HG03103 (cell line): ENCODE measurements around the gene PNPLA2.

Source experiments
- ATAC-seq: cut with Tn5 transposase; IDR thresholded peaks from one replicate; pipeline ENCODE4 v1.9.1; 2021; ENCODE audit warnings: low read depth; ENCODE audit not compliant: unreplicated experiment

PNPLA2 gene

DNA sequence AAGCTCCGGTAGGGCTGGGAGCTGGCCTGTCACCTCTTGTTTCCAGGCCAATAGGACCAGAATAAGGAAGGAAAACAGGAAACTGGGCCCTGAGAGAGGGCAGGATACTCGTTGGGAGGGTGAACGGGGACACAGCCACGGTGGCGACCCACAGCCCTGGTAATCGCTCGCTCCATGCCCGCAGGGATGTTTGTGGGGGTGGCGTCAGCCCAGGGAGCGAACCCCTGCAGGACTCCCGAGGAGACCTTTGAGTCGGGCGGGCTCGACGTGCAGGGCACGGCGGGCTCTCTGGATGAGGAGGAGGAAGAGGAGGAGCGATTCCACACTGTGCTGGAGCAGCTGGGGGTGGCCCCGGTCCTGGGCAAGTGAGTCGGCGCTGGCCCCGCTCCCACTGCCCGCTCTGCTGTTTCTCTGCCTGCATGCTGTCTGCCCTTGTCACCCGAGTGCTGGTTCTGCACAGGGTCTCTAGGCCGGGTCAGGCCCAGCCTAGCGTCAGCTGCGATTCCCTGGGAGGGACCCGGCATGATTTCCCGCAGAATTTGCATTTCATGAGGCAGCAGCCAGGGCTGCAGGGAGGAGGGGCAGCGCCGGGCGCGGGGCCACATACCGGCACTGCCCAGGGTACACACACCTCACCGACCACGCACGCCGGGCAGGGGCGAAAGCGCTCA is 10.6 kb downstream of the PNPLA2 start:
- ATAC-seq, result no peak

- ATAC-seq, result no peak
These were observed 11.2 kb downstream of the PNPLA2 start for GRCh38 chr11:829847-830294.

DNA sequence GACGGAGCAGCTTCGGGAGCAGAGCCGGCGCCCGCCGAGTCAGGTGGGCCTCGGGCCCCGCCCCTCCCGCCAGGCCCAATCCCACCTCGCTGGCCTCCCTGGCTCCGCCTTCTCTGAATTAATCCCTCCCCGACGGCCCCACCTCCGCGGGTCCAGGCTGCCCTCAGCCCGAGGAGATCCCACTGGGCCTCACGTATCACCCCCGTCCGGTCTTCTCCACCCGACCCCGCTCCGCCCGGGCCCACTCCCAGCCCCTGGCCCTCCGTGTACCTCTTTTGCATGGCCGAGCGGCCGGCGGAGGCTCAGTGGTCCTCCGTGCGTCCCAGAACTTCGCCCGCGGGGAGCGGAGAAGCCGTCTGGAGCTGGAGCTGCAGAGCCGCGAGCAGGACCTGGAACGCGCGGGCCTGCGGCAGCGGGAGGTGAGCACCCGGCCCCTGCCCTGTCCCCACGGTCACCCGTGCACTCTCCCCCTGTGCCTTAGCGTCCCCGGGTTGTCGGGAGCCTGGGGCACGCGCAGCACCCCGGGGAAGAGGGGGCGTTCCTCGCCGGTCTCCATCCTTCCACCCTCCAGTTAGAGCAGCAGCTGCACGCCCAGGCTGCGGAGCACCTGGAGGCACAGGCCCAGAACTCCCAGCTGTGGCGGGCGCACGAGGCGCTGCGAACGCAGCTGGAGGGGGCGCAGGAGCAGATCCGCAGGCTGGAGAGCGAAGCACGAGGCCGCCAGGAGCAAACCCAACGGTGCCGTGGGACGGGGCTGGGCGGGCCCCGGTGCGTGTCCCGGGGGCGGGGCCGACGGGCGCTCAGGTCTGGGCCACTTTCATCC is 11.8 kb downstream of the PNPLA2 start:
- no peak for ATAC-seq

- ATAC-seq, result no peak
These were observed 12.6 kb downstream of the PNPLA2 start for GRCh38 chr11:831118-831864.

- no peak for ATAC-seq
These were observed 13.3 kb downstream of the PNPLA2 start for GRCh38 chr11:831961-832528.

GRCh38 chr11:832529-833113 is 13.9 kb downstream of the PNPLA2 start, which contains the start of gene CD151:
TSS of gene CD151 (plus strand) at chr11:832952. CDS start at chr11:836070, 3,118 bp downstream.
- ATAC-seq, result peak; percentile 31

DNA sequence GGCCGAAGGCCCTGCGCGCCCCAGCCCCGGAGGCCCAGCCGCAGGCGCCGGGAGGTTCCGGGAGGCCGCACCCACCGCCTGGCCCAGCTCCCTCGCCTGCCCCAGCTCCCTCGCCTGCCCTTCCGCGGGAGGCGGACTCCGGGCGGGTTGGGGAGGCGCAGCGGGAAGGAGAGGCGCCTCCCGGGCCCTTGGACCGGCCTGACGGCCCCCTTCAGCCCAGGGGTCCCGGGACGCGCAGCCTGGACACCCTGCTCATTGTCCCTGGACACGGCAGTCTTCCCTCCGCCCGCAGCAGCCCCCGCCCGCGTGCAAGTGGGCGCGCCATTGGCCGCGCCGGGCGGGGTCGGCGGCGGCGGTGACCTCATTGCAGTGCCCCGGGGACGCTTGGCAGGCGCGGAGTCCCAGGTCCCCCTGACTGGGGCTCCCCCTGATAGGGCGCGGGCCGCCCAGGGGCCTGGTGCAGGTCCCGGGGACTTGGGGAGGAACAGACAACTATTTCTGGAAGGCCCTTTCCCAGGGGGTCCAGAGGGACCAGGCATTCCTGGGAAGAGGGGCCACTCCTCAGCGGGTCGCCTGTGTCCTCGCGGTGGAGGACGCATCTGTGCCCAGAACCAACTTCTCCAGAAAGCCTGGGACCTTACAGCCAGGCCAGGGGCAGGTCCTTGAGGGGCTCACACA is 14.5 kb downstream of the PNPLA2 start:
- no peak for ATAC-seq

- no peak for ATAC-seq
These were observed 15.2 kb downstream of the PNPLA2 start for GRCh38 chr11:833849-834311.

GRCh38 chr11:834371-835316 is 15.9 kb downstream of the PNPLA2 start:
- no peak for ATAC-seq

DNA sequence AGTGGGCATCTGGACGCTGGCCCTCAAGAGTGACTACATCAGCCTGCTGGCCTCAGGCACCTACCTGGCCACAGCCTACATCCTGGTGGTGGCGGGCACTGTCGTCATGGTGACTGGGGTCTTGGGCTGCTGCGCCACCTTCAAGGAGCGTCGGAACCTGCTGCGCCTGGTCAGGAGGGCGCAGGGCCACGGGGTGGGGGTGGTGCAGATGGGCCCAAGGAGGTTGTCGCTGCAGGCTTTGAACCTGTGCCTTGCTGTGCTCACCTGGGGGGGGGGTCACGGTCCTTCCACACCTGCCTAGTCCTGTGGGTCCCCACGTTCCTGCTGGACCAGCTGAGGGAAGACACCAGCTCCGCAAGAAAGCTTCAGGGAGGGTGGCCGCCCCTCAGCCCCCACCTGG is 17.6 kb downstream of the PNPLA2 start:
- no peak for ATAC-seq

- no peak for ATAC-seq
These were observed 18.0 kb downstream of the PNPLA2 start for GRCh38 chr11:836700-837099.

DNA sequence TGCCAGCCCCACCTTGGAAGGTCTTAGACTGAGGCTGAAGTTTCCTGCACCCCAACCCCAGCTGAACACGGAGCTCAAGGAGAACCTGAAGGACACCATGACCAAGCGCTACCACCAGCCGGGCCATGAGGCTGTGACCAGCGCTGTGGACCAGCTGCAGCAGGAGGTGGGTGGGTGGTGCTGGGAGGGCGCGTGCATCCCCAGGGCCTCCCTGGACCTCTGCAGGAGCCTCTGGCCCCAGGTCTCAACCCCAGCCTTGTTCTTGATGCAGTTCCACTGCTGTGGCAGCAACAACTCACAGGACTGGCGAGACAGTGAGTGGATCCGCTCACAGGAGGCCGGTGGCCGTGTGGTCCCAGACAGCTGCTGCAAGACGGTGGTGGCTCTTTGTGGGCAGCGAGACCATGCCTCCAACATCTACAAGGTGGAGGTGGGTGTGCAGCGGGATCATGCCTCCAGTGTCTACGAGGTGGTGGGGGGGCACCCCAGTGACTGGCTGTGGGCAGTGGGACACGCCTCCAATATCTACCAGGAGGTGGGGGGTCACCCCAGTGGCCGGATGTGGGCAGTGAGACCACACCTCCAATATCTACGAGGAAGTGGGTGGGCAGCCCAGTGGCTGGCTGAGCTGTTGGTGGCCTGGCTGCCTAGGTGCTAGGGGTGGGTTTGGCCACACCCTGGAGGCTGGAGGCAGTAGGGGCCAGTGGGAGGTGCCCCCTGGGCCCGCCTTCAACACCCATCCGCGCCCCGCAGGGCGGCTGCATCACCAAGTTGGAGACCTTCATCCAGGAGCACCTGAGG is 18.7 kb downstream of the PNPLA2 start:
- ATAC-seq, result no peak

DNA sequence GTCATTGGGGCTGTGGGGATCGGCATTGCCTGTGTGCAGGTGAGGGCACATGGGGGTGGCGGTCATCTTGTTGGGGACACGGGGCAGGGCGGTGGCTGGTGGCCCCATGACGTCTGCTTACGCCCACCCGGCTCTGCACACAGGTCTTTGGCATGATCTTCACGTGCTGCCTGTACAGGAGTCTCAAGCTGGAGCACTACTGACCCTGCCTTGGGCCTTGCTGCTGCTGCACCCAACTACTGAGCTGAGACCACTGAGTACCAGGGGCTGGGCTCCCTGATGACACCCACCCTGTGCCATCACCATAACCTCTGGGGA is 19.2 kb downstream of the PNPLA2 start:
- ATAC-seq, result no peak

DNA sequence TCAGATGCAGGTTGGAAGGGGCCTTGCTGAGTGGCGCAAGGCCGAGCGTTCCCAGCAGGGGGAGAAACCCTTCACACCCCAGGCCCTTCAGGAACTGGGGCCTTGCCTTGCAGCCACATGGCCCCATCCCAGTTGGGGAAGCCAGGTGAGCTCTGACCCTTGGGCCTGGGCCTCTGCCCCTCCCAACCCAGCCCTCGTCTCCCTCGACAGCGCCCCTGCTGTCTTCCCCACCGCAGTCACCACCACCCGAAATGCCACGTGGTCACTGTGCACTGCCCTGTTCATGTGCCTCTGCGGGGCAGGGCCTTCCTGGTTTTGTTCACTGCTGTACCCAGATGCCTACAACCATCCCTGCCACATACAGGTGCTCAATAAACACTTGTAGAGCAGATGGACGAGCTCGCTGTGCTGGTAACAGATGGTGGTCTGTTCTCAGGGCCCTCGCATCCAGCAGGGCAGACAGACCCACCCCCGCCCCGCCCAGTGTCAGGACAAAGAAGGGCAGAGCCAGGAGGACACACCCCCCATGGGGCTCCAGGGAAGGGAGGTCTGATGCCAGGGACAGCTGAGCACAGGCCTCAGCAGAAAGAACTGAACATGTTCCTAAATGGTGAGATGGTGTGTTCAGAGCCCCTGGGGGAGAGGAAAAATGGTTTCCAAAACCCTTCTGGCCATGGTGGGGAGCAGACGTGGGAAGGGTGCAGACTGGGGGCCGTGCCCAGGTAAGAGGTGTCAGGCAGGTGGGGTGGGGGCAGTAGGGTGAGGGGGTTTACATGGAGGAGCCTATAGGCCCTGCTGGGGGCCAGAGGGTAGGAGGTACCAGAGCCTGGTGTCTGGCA is 19.9 kb downstream of the PNPLA2 start:
- no peak for ATAC-seq

GRCh38 chr11:839280-839623 is 20.5 kb downstream of the PNPLA2 start:
- ATAC-seq, result no peak

GRCh38 chr11:839875-840617 is 21.3 kb downstream of the PNPLA2 start:
- ATAC-seq, result no peak

DNA sequence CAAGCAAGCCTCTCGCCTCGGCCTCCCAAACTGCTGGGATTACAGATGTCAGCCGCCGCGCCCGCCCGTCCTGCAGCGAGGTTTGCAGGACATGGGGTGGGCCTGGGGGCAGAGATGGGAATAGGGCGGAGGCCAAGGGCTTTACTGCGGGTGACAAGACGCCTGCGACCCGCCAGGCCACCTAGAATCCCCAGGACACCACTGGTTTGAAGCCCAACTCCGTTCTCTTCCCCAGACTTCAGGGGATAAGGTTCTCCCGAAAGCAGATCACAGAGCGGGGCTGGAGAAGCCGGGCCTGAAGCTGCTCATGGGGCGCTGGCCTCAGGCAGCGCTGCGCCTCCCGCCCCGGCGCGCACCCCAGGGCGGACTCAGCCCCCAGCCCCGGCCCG is 23.3 kb downstream of the PNPLA2 start:
- ATAC-seq, result peak; percentile 22
